T follicular helper cell (primary cell): ENCODE data around the gene GJD3.
A peak's percentile ranks its signal among the peaks of the same experiment; 100 is the strongest.

Experiments used
- DNase-seq: peaks from one replicate; pipeline ENCODE4 v3.0.0-alpha.2; 2020; ENCODE audit warnings: low read depth

The GJD3 gene

GRCh38 chr17:40351359-40352236, 12.9 kb downstream of the GJD3 start:
- no peak for DNase-seq

- DNase-seq: no peak
Observed at GRCh38 chr17:40350689-40351358, 13.7 kb downstream of the GJD3 start.

- no peak for DNase-seq
Observed at GRCh38 chr17:40349895-40350688, 14.4 kb downstream of the GJD3 start.

GRCh38 chr17:40349477-40349894, 15.1 kb downstream of the GJD3 start:
- DNase-seq: no peak

- DNase-seq: no peak
Observed at GRCh38 chr17:40348562-40349476, 15.7 kb downstream of the GJD3 start.

GRCh38 chr17:40348136-40348504, 16.4 kb downstream of the GJD3 start:
- no peak for DNase-seq

- DNase-seq: no peak
Observed at GRCh38 chr17:40347319-40348135, 17.0 kb downstream of the GJD3 start.

GRCh38 chr17:40346765-40347158, 17.8 kb downstream of the GJD3 start:
- no peak for DNase-seq

GRCh38 chr17:40345994-40346764, 18.4 kb downstream of the GJD3 start:
- DNase-seq: no peak

GRCh38 chr17:40345161-40345993, 19.2 kb downstream of the GJD3 start:
- no peak for DNase-seq

GRCh38 chr17:40344421-40345160, 19.9 kb downstream of the GJD3 start:
- no peak for DNase-seq

- DNase-seq: no peak
Observed at GRCh38 chr17:40343219-40344119, 21.1 kb downstream of the GJD3 start.

- no peak for DNase-seq
Observed at GRCh38 chr17:40342504-40343218, 21.9 kb downstream of the GJD3 start.

GRCh38 chr17:40341808-40342503, 22.6 kb downstream of the GJD3 start:
- DNase-seq: no peak

GRCh38 chr17:40340880-40341807, 23.4 kb downstream of the GJD3 start:
- peak; percentile 84 for DNase-seq
